Keratinocyte (primary cell): Measurements from ENCODE around the gene CNIH4. TPM values are rescaled to one million over a fixed set of nuclear protein-coding genes. Genes with fewer than 3 reads are reported as not detected.

Experiments
- DNase-seq: peaks from one replicate; pipeline ENCODE4 v3.0.0-alpha.2; 2011; ENCODE audit warnings: low read depth, missing footprints, low spot score
- FAIRE-seq: peaks from 2 replicates; lab custom pipeline; 2011; peaks lifted over from hg19 to GRCh38; lab: Jason Lieb, UNC
- H2AFZ ChIP-seq: 2 replicates; pipeline ENCODE4 v1.6.0; 2012; ENCODE audit warnings: low read length, control low read depth, inconsistent platforms; ENCODE audit not compliant: control insufficient read depth
- H3K27ac ChIP-seq: 2 replicates; pipeline ENCODE4 v1.5.1; 2011; ENCODE audit warnings: low read length; ENCODE audit not compliant: control insufficient read depth, insufficient read depth
- H3K27me3 ChIP-seq: 3 replicates; pipeline ENCODE4 v1.6.0; 2011; ENCODE audit warnings: low read length; ENCODE audit not compliant: control insufficient read depth, insufficient read depth; ENCODE audit errors: extremely low read depth
- H3K36me3 ChIP-seq, 2 experiments: 2 replicates in 1 of 2; 3 replicates in 1 of 2; pipeline ENCODE4 v1.5.1; 2011; ENCODE audit warnings: low read length in 2 of 2, mild to moderate bottlenecking in 1 of 2; ENCODE audit not compliant: control insufficient read depth in 2 of 2, insufficient read depth in 2 of 2; ENCODE audit errors: extremely low read depth in 1 of 2
- H3K4me1 ChIP-seq: 3 replicates; pipeline ENCODE4 v1.5.1; 2011; ENCODE audit warnings: low read length; ENCODE audit not compliant: control insufficient read depth, insufficient read depth; ENCODE audit errors: extremely low read depth
- H3K4me2 ChIP-seq: 3 replicates; pipeline ENCODE4 v1.6.0; 2011; ENCODE audit warnings: low read depth, low read length; ENCODE audit not compliant: control insufficient read depth, insufficient read depth; ENCODE audit errors: extremely low read depth
- H3K4me3 ChIP-seq, 3 experiments: fragments of 200-600 bp in 1 of 3; sonication (generic) in 1 of 3; 2 replicates in 2 of 3; 3 replicates in 1 of 3; pipeline ENCODE4 v1.5.1; 2011 to 2016; ENCODE audit warnings: low read length in 3 of 3, mild to moderate bottlenecking in 3 of 3, control low read depth in 2 of 3, inconsistent platforms in 1 of 3, low read depth in 1 of 3, mixed read lengths in 1 of 3, mixed run types in 1 of 3, moderate library complexity in 1 of 3; ENCODE audit not compliant: control insufficient read depth in 2 of 3, insufficient read depth in 2 of 3; ENCODE audit errors: extremely low read depth in 1 of 3
- H3K79me2 ChIP-seq: 2 replicates; pipeline ENCODE4 v1.6.0; 2012; ENCODE audit warnings: low read length; ENCODE audit not compliant: control insufficient read depth, insufficient read depth
- H3K9ac ChIP-seq: 3 replicates; pipeline ENCODE4 v1.6.0; 2011; ENCODE audit warnings: low read length; ENCODE audit not compliant: control insufficient read depth, insufficient read depth; ENCODE audit errors: extremely low read depth
- H3K9me1 ChIP-seq: 3 replicates; pipeline ENCODE4 v1.6.0; 2011; ENCODE audit warnings: low read length; ENCODE audit not compliant: control insufficient read depth, insufficient read depth; ENCODE audit errors: extremely low read depth
- H3K9me3 ChIP-seq: 2 replicates; pipeline ENCODE4 v1.5.1; 2012; ENCODE audit warnings: low read depth, low read length; ENCODE audit not compliant: control insufficient read depth
- H4K20me1 ChIP-seq: 3 replicates; pipeline ENCODE4 v1.6.0; 2011; ENCODE audit warnings: low read length; ENCODE audit not compliant: control insufficient read depth, insufficient read depth; ENCODE audit errors: extremely low read depth
- CTCF ChIP-seq, 3 experiments: IDR thresholded peaks in 1 of 3; conservative IDR thresholded peaks in 1 of 3; optimal IDR thresholded peaks in 1 of 3; 2 replicates in 2 of 3; 3 replicates in 1 of 3; pipeline versions ENCODE3 to v1.5.1; 2011; ENCODE audit warnings: low read length in 3 of 3, mild to moderate bottlenecking in 3 of 3, moderate library complexity in 2 of 3, control low read depth in 1 of 3, inconsistent platforms in 1 of 3; ENCODE audit not compliant: insufficient read depth in 2 of 3; ENCODE audit errors: extremely low read depth in 1 of 3
- EZH2 ChIP-seq: IDR thresholded peaks from one replicate; pipeline ENCODE4 v1.6.1; 2012; ENCODE audit warnings: inconsistent platforms, mild to moderate bottlenecking, low read length, moderate library complexity
- dilution Hi-C: fragments of 300-500 bp; cut with MboI; formaldehyde crosslinking; loops from one replicate; pipeline ENCODE4 v1.7.0; 2020; ENCODE audit warnings: low sequenced_read_pairs; ENCODE audit not compliant: extremely low pct_ligation_motif_present
- polyA plus RNA-seq, 5 experiments: library from polyadenylated mRNA; depleted of rRNA in 3 of 5; stranded (reverse) in 3 of 5; stranded (forward) in 1 of 5; unstranded in 1 of 5; fragments of >200 nt; gene quantifications; 1 replicate in 1 of 5; 2 replicates in 3 of 5; 3 replicates in 1 of 5; pipeline versions ENCODE4 v1.2.1 to v1.2.3, GENCODE V29; 2011 to 2012; ENCODE audit warnings: missing spikeins in 2 of 5, low read depth in 1 of 5, low replicate concordance in 1 of 5

The CNIH4 gene
- polyA plus RNA-seq, 1 donor (not counting 4 experiments of a cell fraction or from before 2014, with no cell fraction given): 139 TPM

DNA sequence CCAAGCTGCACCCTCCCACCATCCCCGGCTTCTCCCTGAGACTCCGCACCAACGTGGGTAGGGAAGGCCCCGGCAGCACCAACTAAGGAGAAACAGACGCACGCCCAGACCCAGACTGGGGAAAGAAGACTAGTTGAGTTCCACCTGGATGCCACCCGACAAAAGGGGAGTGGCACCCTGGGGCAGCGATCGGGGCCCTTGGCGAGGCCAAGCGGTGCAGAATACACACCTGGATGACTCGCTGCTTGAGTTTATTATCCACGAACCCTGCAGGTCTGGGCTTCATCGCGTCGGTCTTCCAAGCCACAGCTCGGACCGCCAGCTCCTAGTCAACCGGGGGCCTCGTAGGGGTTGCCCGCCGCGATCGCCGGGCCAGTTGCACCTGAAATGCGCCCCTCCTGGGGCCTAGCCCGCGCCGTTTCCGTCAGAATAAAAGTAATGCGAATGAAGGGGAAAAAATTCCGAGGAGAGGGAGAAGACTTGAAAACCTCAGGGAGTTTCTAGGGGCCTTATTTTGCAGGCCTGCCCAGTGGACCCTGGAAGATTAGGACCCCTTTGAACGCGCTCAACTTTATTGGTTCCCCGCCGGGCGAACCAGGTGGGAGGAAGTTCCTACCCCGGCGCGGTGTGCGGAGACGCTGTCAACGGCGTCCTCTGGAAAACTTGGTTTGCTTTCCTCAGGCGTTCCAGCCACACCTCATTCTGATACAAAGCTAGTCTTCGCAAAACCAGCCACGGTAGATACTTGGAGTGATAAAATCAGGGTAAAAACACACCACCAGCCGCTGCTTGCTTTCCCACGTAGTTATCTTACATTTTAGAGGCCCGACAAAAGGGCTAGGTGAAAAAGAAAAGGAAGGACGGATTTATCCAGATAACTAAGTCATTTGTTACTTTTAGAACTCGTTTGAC, 26.6 kb upstream of the CNIH4 start, which contains the start of gene NVL:
NVL (minus strand) TSS at position 331 of the 912 bp plus-strand sequence; CDS start at position 286, 45 bp downstream.
- H3K27ac ChIP-seq: peak within 1 kb of the TSS; percentile 94
- H3K27me3 ChIP-seq: no peaks in the 10 kb centered on the region
- H3K9me3 ChIP-seq: no peaks in the 10 kb centered on the region
- peaks cover 40% of the 10 kb centered on the region for H3K79me2 ChIP-seq
- H3K4me1 ChIP-seq: peaks cover 13% of the 10 kb centered on the region
- dilution Hi-C loops: no loop called here
- no peaks in the 10 kb centered on the region for H3K36me3 ChIP-seq
- peak within 1 kb of the TSS; percentile 90 to 97 (median 94) for H3K4me3 ChIP-seq
- TF ChIP-seq CTCF (optimal IDR thresholded peaks at IDR 0.05 in 1 of 3, IDR thresholded peaks at IDR 0.05 in 1 of 3, conservative IDR thresholded peaks at IDR 0.05 in 1 of 3; ENCODE audit: extremely low read depth in 1 of 3, insufficient read depth in 2 of 3, low read length in 3 of 3) (no peak), EZH2 (no peak)
- H3K9ac ChIP-seq: peak within 1 kb of the TSS; percentile 93
- DNase-seq (peak; percentile 48), FAIRE-seq (peak; percentile 55)
- H2AFZ ChIP-seq: peak within 1 kb of the TSS; percentile 96
- no peaks in the 10 kb centered on the region for H3K9me1 ChIP-seq
- H3K4me2 ChIP-seq: peak within 1 kb of the TSS; percentile 86
- no peaks in the 10 kb centered on the region for H4K20me1 ChIP-seq

GRCh38 chr1:224331326-224331725, 25.4 kb upstream of the CNIH4 start:
- Histone ChIP-seq H3K4me3 (no peak overlapping the region), H4K20me1 (no peaks in the 10 kb centered on the region), H3K9me1 (no peaks in the 10 kb centered on the region), H3K4me1 (peaks cover 13% of the 10 kb centered on the region), H3K9me3 (no peaks in the 10 kb centered on the region), H3K36me3 (no peaks in the 10 kb centered on the region), H3K79me2 (peaks cover 34% of the 10 kb centered on the region), H3K27ac (no peak overlapping the region), H3K27me3 (no peaks in the 10 kb centered on the region), H2AFZ (no peak overlapping the region), H3K9ac (no peak overlapping the region), H3K4me2 (peak overlapping the region; percentile 86)
- dilution Hi-C loops: no loop called here
- TF ChIP-seq EZH2 (no peak), CTCF (optimal IDR thresholded peaks at IDR 0.05 in 1 of 3, IDR thresholded peaks at IDR 0.05 in 1 of 3, conservative IDR thresholded peaks at IDR 0.05 in 1 of 3; ENCODE audit: extremely low read depth in 1 of 3, insufficient read depth in 2 of 3, low read length in 3 of 3) (no peak)
- DNase-seq (no peak), FAIRE-seq (no peak)
